Neural cell (in vitro differentiated cells): Measurements from ENCODE around the gene GTF2F1. TPM values are rescaled to one million over a fixed set of nuclear protein-coding genes. Genes with fewer than 3 reads are reported as not detected.

Experiments used
- H2AFZ ChIP-seq: fragments of 200-600, 300-800 bp; sonication (generic), shearing (Covaris generic); 2 replicates; pipeline ENCODE4 v1.6.0; 2014; ENCODE audit warnings: low read depth, mild to moderate bottlenecking, antibody characterized with exemption, low read length, moderate library complexity
- H3F3A ChIP-seq: fragments of 200-600 bp; shearing (Covaris generic); 2 replicates; pipeline ENCODE4 v1.6.1; 2016; ENCODE audit warnings: mild to moderate bottlenecking, moderate library complexity, mixed read lengths, antibody characterized with exemption, low read length; ENCODE audit not compliant: insufficient read depth, poor library complexity, severe bottlenecking
- H3K27ac ChIP-seq: fragments of 200-600, 300-800 bp; sonication (generic), shearing (Covaris generic); 2 replicates; pipeline ENCODE4 v1.5.1; 2014; ENCODE audit warnings: mild to moderate bottlenecking, low read length, moderate library complexity
- H3K27me3 ChIP-seq: fragments of 300-800, 200-600 bp; sonication (generic), shearing (Covaris generic); 2 replicates; pipeline ENCODE4 v1.6.0; 2014; ENCODE audit warnings: mild to moderate bottlenecking, low read depth, low read length, moderate library complexity; ENCODE audit not compliant: insufficient read depth
- H3K36me3 ChIP-seq: fragments of 300-800, 200-600 bp; sonication (generic), shearing (Covaris generic); 2 replicates; pipeline ENCODE4 v1.5.1; 2014; ENCODE audit warnings: mild to moderate bottlenecking, antibody characterized with exemption, low read length, moderate library complexity; ENCODE audit not compliant: insufficient read depth
- H3K4me2 ChIP-seq: fragments of 300-800, 200-600 bp; sonication (generic), shearing (Covaris generic); 2 replicates; pipeline ENCODE4 v1.6.0; 2014; ENCODE audit warnings: mild to moderate bottlenecking, low read length
- H3K4me3 ChIP-seq: fragments of 300-800, 200-600 bp; sonication (generic), shearing (Covaris generic); 2 replicates; pipeline ENCODE4 v1.5.1; 2014; ENCODE audit warnings: mild to moderate bottlenecking, low read length, moderate library complexity
- H3K79me2 ChIP-seq: fragments of 200-600 bp; shearing (Covaris generic); replicated peaks from 2 replicates; pipeline ENCODE4 v1.6.0; 2014; ENCODE audit warnings: mild to moderate bottlenecking, low read length, moderate library complexity; ENCODE audit not compliant: insufficient read depth
- H3K9ac ChIP-seq: fragments of 300-800, 200-600 bp; sonication (generic), shearing (Covaris generic); 2 replicates; pipeline ENCODE4 v1.6.1; 2016; ENCODE audit warnings: mild to moderate bottlenecking, low read length, mixed read lengths
- H3K9me2 ChIP-seq: fragments of 200-600 bp; shearing (Covaris generic); 2 replicates; pipeline ENCODE4 v1.6.1; 2016; ENCODE audit warnings: mild to moderate bottlenecking, low read length, mixed read lengths; ENCODE audit not compliant: insufficient read depth
- H3K9me3 ChIP-seq: fragments of 200-600, 300-800 bp; sonication (generic), shearing (Covaris generic); 2 replicates; pipeline ENCODE4 v1.6.1; 2016; ENCODE audit warnings: mild to moderate bottlenecking, mixed run types, low read length, moderate library complexity, mixed read lengths
- H4K20me1 ChIP-seq: fragments of 200-600 bp; shearing (Covaris generic); 2 replicates; pipeline ENCODE4 v1.6.1; 2016; ENCODE audit warnings: mild to moderate bottlenecking, mixed run types; ENCODE audit not compliant: insufficient read depth
- EP300 ChIP-seq: fragments of 450-650 bp; conservative IDR thresholded peaks from 2 replicates; pipeline ENCODE4 v1.6.1; 2014; ENCODE audit warnings: antibody characterized with exemption, mild to moderate bottlenecking, moderate library complexity; ENCODE audit not compliant: poor library complexity, severe bottlenecking
- EZH2 ChIP-seq: fragments of 200-600, 300-800 bp; shearing (Covaris generic), sonication (generic); IDR thresholded peaks from 2 replicates; pipeline ENCODE4 v1.6.1; 2014; ENCODE audit warnings: antibody characterized with exemption, low read length, borderline replicate concordance, mild to moderate bottlenecking; ENCODE audit not compliant: insufficient read depth, poor library complexity, severe bottlenecking
- MXI1 ChIP-seq: fragments of 450-650 bp; conservative IDR thresholded peaks from 2 replicates; pipeline ENCODE4 v1.6.1; 2014; ENCODE audit warnings: antibody characterized with exemption, mild to moderate bottlenecking; ENCODE audit not compliant: poor library complexity, severe bottlenecking
- POLR2AphosphoS5 ChIP-seq: IDR thresholded peaks from 2 replicates; pipeline ENCODE4 v1.6.1; 2012
- RAD21 ChIP-seq: fragments of 450-650 bp; conservative IDR thresholded peaks from 2 replicates; pipeline ENCODE4 v1.6.1; 2014; ENCODE audit warnings: antibody characterized with exemption, mild to moderate bottlenecking, moderate library complexity
- SMC3 ChIP-seq: fragments of 450-650 bp; conservative IDR thresholded peaks from 2 replicates; pipeline ENCODE4 v1.6.1; 2014; ENCODE audit warnings: antibody characterized with exemption, mild to moderate bottlenecking, moderate library complexity; ENCODE audit not compliant: poor library complexity
- TAF1 ChIP-seq: IDR thresholded peaks from 2 replicates; pipeline ENCODE4 v1.6.1; 2012; ENCODE audit warnings: low read depth
- polyA plus RNA-seq: library from polyadenylated mRNA; depleted of rRNA; stranded (reverse); fragments of >200 nt; gene quantifications from 2 replicates; pipeline ENCODE4 v1.2.3, GENCODE V29; 2014
- TF ChIP-seq, protein P1 (sequence below): IDR thresholded peaks from 2 replicates; pipeline ENCODE4 v1.6.1; 2012; ENCODE audit warnings: borderline replicate concordance
- TF ChIP-seq, protein P2 (sequence below): fragments of 450-650 bp; IDR thresholded peaks from 2 replicates; pipeline ENCODE4 v1.5.1; 2014; ENCODE audit warnings: antibody characterized with exemption, mild to moderate bottlenecking, moderate library complexity; ENCODE audit not compliant: poor library complexity, severe bottlenecking

Gene GTF2F1
- polyA plus RNA-seq, 1 donor from 2014 or later, result 53.9 TPM

DNA sequence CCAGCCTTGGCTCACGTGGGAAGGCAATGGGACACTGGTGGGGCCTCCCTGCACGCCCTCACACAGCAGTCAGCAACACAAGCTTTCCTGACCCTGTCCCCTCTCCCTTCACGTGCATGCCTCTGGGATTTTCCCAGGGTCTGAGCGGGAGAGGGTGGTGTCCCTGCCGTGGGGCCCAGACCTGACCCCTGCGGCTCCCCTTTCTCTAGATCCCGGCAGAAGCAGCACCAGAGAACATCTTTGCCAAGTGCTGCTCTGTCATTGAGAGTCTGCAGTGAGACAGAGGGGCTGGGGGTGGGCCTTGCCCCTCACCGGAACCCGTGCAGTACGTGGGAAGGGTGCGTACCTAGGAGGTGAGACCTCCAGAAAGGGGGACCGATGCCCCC lies 19.1 kb upstream of the GTF2F1 start:
- Histone ChIP-seq H4K20me1 (no peaks in the 10 kb centered on the region), H3K4me2 (no peak overlapping the region), H2AFZ (no peak overlapping the region), H3F3A (no peaks in the 10 kb centered on the region), H3K4me3 (no peak overlapping the region), H3K9ac (no peak overlapping the region), H3K9me2 (no peaks in the 10 kb centered on the region), H3K9me3 (no peaks in the 10 kb centered on the region), H3K36me3 (no peaks in the 10 kb centered on the region), H3K79me2 (no peaks in the 10 kb centered on the region), H3K27ac (no peak overlapping the region), H3K27me3 (no peaks in the 10 kb centered on the region)
- TF ChIP-seq, protein P1, sequence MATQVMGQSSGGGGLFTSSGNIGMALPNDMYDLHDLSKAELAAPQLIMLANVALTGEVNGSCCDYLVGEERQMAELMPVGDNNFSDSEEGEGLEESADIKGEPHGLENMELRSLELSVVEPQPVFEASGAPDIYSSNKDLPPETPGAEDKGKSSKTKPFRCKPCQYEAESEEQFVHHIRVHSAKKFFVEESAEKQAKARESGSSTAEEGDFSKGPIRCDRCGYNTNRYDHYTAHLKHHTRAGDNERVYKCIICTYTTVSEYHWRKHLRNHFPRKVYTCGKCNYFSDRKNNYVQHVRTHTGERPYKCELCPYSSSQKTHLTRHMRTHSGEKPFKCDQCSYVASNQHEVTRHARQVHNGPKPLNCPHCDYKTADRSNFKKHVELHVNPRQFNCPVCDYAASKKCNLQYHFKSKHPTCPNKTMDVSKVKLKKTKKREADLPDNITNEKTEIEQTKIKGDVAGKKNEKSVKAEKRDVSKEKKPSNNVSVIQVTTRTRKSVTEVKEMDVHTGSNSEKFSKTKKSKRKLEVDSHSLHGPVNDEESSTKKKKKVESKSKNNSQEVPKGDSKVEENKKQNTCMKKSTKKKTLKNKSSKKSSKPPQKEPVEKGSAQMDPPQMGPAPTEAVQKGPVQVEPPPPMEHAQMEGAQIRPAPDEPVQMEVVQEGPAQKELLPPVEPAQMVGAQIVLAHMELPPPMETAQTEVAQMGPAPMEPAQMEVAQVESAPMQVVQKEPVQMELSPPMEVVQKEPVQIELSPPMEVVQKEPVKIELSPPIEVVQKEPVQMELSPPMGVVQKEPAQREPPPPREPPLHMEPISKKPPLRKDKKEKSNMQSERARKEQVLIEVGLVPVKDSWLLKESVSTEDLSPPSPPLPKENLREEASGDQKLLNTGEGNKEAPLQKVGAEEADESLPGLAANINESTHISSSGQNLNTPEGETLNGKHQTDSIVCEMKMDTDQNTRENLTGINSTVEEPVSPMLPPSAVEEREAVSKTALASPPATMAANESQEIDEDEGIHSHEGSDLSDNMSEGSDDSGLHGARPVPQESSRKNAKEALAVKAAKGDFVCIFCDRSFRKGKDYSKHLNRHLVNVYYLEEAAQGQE, result no peak
- TF ChIP-seq, protein P2, sequence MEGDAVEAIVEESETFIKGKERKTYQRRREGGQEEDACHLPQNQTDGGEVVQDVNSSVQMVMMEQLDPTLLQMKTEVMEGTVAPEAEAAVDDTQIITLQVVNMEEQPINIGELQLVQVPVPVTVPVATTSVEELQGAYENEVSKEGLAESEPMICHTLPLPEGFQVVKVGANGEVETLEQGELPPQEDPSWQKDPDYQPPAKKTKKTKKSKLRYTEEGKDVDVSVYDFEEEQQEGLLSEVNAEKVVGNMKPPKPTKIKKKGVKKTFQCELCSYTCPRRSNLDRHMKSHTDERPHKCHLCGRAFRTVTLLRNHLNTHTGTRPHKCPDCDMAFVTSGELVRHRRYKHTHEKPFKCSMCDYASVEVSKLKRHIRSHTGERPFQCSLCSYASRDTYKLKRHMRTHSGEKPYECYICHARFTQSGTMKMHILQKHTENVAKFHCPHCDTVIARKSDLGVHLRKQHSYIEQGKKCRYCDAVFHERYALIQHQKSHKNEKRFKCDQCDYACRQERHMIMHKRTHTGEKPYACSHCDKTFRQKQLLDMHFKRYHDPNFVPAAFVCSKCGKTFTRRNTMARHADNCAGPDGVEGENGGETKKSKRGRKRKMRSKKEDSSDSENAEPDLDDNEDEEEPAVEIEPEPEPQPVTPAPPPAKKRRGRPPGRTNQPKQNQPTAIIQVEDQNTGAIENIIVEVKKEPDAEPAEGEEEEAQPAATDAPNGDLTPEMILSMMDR, result no peak
- TF ChIP-seq RAD21 (no peak), MXI1 (no peak), EP300 (no peak), SMC3 (no peak), EZH2 (no peak), TAF1 (no peak), POLR2AphosphoS5 (no peak)

DNA sequence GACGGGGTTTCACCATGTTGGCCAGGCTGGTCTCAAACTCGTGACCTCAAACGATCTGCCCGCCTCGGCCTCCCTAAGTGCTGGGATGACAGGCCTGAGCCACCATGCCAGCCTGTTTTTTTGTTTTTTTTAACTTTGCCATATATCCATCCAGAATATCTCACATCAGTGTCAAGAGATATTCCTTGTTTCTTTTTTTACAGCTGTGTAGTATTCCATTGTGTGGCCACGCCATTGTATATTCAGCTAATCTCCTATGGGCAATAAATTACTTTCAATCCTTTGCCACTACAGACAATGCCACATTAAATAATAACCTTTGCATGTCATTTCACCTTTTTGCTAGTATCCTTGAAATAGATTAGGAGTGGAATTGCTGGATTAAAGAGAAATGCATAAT lies 16.4 kb upstream of the GTF2F1 start:
- Histone ChIP-seq H3K9me2 (no peaks in the 10 kb centered on the region), H3K4me3 (no peak overlapping the region), H3K9ac (no peak overlapping the region), H2AFZ (no peak overlapping the region), H3K27me3 (no peaks in the 10 kb centered on the region), H3K4me2 (no peak overlapping the region), H3K9me3 (no peaks in the 10 kb centered on the region), H4K20me1 (no peaks in the 10 kb centered on the region), H3K36me3 (no peaks in the 10 kb centered on the region), H3F3A (no peaks in the 10 kb centered on the region), H3K79me2 (no peaks in the 10 kb centered on the region), H3K27ac (no peak overlapping the region)
- TF ChIP-seq POLR2AphosphoS5 (no peak), EP300 (no peak), SMC3 (no peak), MXI1 (no peak), TAF1 (no peak), RAD21 (no peak), EZH2 (no peak)
- TF ChIP-seq, protein P1, result no peak
- TF ChIP-seq, protein P2, result no peak
